K562 treated with DMSO at 1 percent for 4 hours (cell line): ENCODE measurements around the gene RFWD3. TPM values are rescaled to one million over a fixed set of nuclear protein-coding genes. Genes with fewer than 3 reads are reported as not detected.

Experiments used
- total RNA-seq: library from RNA; unstranded; fragments of 300-600 nt; gene quantifications from 2 replicates; pipeline ENCODE4 v1.2.3, GENCODE V29; 2022; ENCODE audit not compliant: insufficient read depth

RFWD3 gene
- 41.8 and 47.2 TPM in 2 replicates for total RNA-seq

GRCh38 chr16:74666425-74667254 is at the start of gene RFWD3:
TSS of gene RFWD3 (minus strand) at chr16:74666877. CDS start at chr16:74661449, 5,428 bp downstream.

GRCh38 chr16:74700438-74701225 is 34.0 kb upstream of the RFWD3 start, which contains the start of gene MLKL:
TSS of gene MLKL (minus strand) at chr16:74700862. CDS start at chr16:74695757, 5,105 bp downstream.

GRCh38 chr16:74606521-74607309 is 60.0 kb downstream of the RFWD3 start, which contains the start of gene GLG1:
TSS of gene GLG1 (minus strand) at chr16:74607114. CDS start at chr16:74607094, 20 bp downstream.

Other genes starting within 250 kb of the RFWD3 start
- 1.6 and 6.8 TPM in 2 replicates for gene CLEC18B, start 245.4 kb downstream of the RFWD3 start, total RNA-seq
- 17.7 and 21.4 TPM in 2 replicates for gene GLG1, start 59.8 kb downstream of the RFWD3 start, total RNA-seq
- 5.0 and 6.6 TPM in 2 replicates for gene MLKL, start 34.0 kb upstream of the RFWD3 start, total RNA-seq
- gene FA2H, start 107.9 kb upstream of the RFWD3 start, total RNA-seq, result not detected in 2 replicates